Tongue (tissue), 3 donors: ENCODE results near the gene ZBTB2. TPM values are rescaled to one million over a fixed set of nuclear protein-coding genes. Genes with fewer than 3 reads are reported as not detected.
"Not testable (repeated sequence)": the region's sequence is repeated elsewhere in the genome, so short reads cannot be mapped to it uniquely, and the experiment has no call there.

Source experiments
- DNase-seq: peaks from one replicate; pipeline ENCODE4 v3.0.0-alpha.2; 2015
- small RNA-seq: library from RNA; depleted of rRNA; stranded (forward); fragments of <200 nt; gene quantifications from one replicate; pipeline ENCODE3, GENCODE V24; 2014; ENCODE audit warnings: low replicate concordance
- total RNA-seq: library from RNA; depleted of rRNA; stranded (reverse); fragments of >200 nt; gene quantifications from one replicate; pipeline ENCODE4 v1.2.3, GENCODE V29; 2014

The ZBTB2 gene
- total RNA-seq, 1 donor from 2014 or later: 5.8 TPM

DNA sequence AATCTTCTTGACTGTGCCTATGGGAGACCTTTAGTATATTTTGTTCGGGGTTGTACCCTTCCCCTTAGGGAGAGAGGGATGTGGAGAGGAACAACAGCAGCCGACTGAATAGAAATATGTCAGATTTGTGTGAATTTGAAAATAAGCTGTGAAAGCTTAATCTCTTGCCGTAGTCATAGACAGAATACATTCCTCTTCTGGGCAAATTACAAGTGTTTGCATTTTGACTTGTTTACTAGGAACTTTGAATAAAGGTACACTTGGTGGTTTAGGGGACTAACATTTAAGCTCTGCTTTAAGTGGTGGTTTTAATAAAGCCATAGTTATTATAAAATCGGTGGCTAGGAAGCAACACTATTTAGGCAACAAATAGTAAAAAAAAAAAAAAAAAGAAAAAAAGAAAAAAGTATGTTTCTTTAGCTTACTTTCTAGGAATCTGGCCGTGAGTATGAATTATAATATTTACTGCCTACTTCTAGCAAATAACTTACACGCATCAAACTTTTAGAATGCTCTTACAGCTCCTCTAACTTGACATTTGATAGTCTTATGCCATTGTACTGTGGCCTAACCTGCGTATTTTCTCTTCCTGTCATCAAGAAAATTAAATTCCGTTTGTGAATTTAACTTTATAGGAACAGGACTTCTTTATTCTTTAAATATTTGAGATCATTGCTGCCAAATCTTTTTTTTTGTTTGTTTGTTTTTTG lies 65.1 kb downstream of the ZBTB2 start:
- DNase-seq: no peak

DNA sequence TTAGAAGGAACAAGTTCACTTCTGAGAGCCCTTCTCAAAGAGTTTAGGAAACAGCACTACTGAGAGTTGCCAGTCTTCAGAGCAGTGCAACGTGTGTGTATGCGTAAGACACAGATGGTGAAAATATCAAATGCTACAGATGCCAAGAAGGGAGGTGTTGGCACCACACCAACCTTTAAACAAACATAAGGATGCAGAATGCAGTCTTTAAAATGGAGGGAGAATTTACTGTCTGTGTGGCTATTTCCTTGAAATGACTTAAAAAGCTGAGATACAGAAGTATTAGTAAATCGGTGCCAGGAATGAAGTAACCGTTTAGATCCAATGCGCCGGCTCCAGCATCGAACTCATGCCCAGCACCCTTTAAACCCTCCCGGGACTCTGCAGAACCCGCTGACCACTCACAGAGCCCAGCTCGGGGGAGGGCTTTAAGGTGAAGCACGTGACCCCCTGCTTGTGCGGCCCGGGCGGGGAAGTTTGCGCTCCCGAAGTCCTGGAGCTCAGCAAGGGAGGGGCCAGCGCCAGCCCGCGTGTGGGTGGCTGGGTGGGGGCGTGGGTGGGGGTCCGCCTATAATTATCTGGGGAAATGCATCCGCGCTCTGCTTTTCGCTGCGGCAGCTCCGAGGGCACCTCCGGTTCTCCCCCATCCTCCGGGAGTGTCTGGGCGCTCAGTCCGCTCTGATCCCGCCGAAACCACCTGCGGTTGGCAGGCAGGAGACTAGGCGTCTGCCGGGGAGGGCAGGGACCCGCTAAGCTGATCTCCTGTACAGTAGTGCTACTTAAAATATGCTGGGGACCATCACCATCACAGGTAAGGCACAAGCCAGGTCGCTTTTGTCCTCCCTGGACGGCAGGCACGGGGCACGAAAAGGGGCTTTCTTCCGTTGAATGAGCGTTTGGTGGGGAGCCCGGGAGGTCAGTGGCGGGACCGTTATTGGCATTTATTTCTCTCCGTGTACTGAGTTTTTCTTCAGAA lies 66.0 kb downstream of the ZBTB2 start:
- DNase-seq: peak; percentile 76

DNA sequence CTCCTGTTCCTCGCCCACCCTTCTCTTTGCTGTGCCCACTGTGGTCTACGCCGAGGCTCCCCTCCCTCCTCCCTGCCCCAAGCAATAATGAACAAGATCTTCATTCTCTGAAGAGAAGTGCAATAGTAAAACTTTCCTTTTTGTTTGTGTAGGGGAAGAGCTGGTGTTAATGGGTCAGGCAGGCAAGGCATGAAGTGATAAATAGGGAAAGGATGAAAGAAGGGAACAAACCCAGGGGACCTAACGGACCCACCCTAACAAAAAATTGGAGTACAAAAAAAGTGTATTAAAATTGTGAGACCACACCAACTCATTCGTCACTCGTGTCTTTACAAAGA lies 66.9 kb downstream of the ZBTB2 start:
- DNase-seq: no peak

DNA sequence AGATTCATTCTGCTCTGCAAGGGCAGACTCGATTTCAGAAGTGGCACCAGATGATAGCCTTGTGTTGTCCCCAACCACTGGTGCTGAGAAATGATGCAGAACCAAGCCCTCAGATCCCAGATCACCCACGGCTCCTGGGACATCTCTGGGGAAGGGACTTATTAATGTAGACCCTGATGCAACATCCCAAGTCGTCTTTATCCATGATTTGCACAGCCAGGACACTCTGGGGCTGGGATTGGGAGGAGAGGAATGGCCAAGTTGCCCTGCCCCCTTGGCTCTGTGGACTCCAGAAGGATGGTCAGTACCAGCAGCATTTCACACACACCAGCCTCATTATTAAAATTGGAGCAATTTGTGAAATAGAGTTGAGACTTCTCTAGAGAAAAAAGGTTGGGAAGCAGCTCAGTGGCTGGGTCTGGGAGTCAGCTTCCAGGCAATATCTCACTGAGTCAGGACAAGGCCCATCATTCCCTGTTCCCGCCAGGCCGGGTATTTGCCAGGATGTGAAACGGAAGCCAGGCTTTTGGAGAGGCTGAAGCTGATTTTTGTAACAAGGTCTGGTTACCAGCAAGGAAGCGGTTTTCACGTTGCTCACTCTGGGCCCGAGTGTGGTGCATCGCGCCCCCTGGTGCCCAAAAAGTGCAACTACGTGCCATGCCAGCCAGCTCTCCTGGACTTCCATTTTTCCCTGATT lies 67.4 kb downstream of the ZBTB2 start:
- peak; percentile 94 for DNase-seq

DNA sequence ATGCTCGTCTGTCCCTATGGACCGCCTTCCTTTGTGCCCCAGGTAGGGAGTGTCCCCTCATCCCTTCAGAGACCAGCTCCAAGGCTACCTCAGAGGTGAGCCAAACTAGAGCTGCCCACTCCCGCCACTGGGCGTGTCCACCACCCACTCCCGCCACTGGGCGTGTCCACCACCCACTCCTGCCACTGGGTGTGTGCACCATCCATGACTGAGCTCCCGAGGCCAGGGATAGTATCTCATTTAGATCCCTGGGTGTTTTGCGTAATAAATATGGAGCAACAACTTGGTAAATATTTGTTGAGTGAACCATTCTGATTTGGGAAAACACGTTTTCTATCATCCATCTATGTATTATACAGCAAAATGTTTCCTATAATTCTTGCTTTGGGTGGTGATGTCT lies 68.8 kb downstream of the ZBTB2 start:
- DNase-seq: no peak

DNA sequence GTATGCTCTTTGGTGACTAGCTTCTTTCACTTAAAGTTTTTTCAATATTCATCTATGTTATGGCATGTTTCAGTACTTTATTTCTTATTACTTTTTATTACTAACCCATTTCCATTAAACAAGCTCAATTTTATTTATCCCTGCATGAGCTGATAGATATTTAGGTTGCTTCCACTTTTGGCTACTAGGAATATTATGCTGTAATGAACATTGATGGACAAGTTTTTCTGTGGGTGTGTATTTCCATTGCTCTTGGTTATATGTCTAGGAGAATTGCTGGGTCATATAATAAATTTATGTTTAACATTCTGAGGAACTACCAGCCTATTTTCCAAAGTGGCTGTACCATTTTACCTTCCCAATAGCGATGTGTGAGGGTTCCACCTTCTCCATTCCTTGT lies 69.9 kb downstream of the ZBTB2 start:
- no peak for DNase-seq

DNA sequence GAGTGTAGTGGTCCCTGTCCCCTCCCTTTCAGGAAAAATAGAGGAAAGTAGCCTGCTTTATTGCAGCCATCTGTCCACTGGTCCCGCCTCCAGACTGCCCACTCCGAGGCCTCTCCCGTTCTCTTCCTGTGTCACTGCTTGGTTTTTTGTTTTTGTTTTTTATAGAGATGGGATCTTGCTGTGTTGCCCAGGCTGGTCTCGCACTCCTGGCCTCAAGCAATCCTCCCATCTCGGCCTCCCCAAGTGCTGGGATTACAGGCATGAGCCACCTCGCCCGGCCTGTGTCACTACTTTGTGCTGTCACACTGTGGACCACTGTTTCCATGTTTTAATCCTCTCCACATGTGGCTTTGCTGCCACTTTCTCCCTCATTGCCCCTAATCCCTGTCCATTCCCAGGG lies 71.2 kb downstream of the ZBTB2 start:
- DNase-seq: no peak

DNA sequence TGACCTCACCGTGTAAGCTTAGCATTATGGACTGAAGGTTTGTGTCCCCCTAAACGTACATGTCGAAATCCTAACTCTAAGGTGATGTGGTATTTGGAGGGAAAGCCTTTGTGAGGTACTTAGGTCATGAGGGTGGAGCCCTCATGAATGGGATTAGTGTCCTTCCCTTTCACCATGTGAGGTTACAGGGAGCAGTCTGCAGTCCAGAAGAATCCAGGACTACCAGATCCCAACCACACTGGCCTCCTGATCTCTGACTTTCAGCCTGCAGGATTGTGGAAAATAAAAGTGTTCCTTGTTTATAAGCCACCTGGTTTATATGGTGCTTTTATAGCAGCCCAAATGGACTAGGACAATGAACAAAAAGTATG lies 73.4 kb downstream of the ZBTB2 start:
- DNase-seq: no peak

DNA sequence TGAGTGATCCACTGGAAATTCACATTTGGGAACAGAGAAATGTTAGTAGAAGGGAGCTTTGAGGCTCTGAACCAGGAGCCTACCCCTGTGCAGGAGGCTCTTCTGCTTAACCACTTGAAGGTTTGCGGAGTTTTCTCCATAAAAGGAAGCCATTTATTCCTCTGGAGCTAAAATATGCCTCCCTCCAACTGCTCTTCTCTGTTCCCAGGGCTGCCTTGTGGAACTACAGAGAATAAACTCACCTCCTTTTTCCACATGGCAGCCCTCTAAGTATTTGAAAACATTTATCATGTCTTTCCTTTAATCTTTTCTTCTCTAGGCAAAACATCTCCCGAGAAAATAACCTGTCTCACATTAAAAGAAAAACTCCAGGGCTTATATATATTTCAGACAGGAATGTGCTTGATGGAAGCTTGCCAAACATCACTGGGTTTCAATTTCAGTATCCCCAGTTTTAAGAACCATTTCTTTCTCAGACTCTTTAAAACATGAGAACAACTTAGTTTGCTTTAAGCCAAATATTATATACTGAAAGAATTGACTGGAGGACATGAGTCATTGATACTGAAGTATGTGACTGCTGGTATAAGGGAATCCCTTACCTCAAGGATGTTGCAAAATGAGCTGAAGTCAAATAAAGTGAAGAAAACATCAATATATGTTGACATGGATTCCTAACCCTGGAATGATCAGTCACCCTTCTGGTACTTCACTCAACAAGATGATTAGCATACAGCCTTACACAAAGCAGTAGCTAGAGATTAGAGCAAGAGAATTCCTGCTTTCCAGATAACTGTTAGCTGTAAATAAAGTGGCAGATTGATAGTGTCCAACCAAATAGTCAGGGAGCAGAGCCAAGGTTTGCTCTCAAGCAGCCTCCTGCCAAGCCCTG lies 74.0 kb downstream of the ZBTB2 start:
- DNase-seq: no peak

DNA sequence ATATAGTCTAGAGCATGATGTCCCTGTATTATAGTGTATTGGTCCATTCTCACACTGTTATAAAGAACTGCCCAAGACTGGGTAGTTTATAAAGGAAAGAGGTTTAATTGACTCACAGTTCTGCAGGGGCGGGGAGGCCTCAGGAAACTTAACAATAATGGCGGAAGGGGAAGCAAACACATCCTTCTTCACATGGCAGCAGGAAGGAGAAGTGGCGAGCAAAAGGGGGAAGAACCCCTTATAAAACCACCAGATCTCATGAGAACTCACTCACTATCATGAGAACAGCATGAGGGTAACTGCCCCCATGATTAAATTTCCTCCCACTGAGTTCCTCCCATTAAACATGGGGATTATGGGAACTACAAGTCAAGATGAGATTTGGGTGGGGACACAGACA lies 75.7 kb downstream of the ZBTB2 start:
- not testable (repeated sequence) for DNase-seq

Small RNAs within 50 kb of the gene (small RNA-seq; reads per million reads assigned to genes)
- gene RF00019: not detected

Other genes with a start within 250 kb of the ZBTB2 start
- 107 TPM for gene AKAP12, start 151.6 kb downstream of the ZBTB2 start, total RNA-seq
- 39.0 TPM for gene RMND1, start 60.6 kb upstream of the ZBTB2 start, total RNA-seq
- gene CCDC170, start 102.5 kb upstream of the ZBTB2 start, total RNA-seq: 4.1 TPM